Colon (tissue), 2 donors: Measurements from ENCODE around the gene NPHS2.

Experiments used
- FAIRE-seq: peaks from 2 replicates; lab custom pipeline; 2012; peaks lifted over from hg19 to GRCh38; lab: Jason Lieb, UNC
- donor health status: control.
- donor health status: control.

NPHS2 gene

DNA sequence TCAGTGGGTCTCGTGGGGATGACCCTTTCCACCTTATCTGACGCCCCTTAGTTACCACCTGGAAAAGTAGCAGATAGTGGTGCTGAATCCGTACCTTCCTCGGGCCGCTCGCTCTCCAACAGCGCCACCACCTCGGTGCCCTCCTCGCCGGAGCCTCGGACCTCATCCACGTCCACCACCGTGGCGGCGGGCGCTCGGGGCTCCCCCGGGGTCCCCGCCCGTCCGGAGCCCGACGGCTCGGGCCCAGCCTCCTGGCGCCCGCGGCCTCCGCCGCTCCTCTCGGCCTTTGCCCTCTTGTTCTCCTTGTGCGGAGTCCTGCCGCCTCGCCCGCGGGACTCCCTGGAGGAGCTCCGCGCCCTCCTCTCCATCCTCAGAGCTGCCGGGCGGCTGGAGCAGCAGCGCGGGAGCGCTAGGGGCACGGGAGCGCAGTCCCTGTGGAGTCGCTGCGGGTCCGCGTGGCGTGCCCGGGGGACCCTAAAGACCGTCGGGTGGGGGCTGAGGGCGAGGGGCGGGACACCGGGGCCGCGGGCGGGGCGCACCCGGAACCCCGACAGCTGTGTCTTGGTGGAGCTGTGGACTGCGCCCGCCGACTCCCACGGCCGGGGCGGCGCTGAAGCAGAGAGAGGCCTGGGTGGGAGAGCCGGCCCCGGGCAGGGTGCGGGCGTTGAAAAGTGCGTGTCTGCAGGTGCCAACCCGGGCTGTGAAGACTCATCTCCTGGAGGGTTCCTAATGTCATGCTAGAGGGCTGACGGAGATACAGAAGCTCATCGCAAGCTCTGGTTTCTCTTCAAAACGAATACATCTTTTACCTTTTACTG, at the start of gene NPHS2:
Gene NPHS2 (minus strand): TSS at position 452 of the 818 bp plus-strand sequence. CDS start 84 bp downstream, at position 368.
- FAIRE-seq = no peak

DNA sequence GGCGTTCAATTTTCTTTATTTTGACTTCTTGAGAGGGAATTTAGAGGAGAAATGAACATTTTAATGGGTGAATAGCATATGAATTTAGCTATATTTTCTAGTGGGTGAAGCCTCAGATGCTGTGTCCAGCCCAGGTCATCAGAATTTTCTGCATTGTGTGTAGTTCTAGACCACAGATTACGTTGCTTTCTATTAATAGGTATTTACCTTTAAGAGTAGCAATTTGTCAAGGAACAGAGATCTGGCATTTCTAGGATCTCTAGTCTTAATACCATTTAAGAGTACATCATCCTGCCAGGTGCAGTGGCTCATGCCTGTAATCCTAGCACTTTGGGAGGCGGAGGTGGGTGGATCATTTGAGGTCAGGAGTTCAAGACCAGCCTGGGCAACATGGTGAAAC, 36.6 kb upstream of the NPHS2 start:
- FAIRE-seq = no peak

DNA sequence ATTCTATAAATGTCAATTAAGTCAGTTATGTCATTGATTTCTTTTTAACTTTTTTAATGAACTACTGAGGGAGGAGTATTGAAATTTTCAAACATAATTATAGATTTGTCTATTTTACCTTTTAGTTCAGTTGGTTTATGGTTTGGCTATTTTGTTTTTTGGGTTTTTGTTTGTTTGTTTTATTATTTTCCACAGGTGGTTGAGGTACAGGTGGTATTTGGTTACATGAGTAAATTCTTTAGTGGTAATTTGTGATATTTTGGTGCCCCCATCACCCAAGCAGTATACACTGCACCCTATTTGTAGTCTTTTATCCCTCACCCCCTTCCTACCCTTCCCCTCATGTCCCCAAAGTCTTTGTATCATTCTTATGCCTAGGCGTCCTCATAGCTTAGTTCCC, 25.3 kb upstream of the NPHS2 start:
- FAIRE-seq = no peak

DNA sequence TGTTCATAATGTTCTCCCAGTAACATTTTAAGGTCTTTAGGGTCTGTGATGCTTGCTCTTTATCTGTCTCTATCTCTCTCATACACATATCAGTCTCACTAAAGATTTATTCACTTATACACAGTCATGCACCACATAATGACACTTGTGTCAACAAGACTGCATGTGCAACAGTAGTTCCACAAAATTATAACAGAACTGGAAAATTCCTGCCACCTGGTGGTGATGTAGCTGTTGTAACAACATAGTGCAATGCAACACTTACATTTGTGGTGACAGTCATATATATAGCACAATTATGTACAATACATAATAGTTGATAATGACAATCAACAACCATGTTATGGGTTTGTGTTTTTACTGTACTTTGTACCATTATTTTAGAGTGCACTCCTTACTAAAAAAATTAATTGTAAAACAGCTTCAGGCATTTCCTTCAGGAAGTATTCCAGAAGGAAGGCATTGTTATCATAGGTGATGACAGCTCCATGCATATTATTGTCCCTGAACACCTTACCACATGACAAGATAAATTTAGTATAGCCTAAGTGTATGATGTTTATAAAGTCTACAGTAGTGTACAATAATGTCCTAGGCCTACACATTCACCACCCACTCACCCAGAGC, 24.0 kb upstream of the NPHS2 start:
- no peak for FAIRE-seq

DNA sequence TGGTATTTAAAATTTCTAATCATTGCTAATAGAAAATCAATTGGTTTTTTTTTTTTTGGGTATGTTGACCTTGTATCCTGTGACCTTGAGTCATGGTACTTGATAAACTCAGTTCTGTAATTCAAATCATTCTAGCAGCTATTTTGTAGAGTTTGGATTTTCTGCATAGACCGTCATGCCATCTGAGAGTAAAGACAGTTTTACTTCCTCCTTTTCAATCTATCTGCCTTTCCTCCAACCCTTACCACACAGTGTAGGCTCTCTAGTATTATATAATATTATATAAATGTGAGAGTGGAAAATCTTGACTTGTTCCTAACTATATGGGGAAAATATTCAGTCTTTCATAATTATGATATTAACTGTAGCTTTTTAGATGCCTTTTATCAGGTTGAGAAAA, 22.9 kb upstream of the NPHS2 start:
- FAIRE-seq = no peak

DNA sequence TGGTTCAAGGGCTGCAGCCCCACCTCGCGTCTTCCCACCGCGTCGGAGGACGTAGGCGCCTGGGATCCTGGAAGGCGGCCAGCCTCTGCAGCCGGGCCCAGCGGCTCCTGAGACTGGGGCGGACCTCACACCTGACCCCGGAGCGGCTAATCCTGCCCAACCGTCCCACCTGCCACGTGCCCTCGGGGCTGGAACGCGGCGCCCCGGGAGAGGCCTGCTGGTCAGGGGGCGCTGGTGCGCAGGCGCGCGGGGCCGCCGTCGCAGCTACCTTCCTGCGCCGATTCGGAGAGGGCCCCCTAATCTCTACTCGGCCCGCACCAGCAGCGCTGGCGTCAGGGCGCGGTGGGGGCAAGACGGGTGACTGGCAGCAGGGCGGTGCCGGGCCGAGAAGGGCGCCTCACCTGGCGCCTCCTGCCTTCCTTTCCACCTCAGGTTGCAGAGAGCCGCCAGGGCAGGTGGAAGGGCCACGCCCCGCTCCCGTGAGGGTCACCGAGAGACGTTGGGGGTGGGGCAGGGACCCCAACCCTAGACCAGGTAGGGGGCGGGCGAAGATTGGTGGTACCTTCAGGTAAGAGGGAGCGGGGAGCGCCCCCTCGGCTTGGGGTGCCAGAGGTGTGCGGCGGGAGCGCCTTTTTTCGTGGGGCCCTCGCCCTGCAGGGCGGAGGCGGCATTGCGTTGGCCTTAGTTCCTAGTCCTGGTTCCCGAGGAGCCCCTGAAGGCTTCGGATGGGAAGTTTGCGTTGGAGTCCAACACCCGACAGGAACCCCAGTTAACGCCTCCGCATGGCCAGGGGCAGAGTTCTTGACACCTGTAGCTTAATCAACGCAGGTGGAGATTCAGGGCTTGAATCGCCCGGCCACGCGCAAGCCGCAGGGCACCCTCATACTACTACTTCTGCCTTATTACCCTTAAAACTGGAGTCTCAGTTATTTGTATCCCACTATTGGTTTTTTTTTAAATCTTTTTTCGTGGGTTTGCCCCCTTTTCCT, 16.1 kb upstream of the NPHS2 start, which contains the start of gene TDRD5:
Gene TDRD5 (plus strand): TSS at position 241 of the 989 bp plus-strand sequence. CDS start 784 bp downstream, outside the sequence.
- no peak for FAIRE-seq

DNA sequence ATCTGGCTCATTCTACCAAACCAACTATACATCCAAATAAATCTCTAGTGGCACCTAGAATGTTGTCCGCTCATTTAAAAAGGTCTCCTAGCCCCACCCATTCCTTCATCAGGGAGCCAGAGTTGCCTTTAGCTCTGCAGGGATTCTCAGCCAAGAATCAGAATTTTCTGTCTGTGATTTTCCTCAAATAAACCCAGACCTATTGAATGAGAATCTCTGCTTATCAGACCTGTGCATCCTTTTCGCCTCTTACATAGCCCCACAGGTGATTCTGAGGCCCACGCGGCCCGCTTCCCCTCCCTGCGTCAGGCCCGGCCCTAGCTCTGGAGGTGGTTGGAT, 15.5 kb upstream of the NPHS2 start:
- FAIRE-seq = no peak

DNA sequence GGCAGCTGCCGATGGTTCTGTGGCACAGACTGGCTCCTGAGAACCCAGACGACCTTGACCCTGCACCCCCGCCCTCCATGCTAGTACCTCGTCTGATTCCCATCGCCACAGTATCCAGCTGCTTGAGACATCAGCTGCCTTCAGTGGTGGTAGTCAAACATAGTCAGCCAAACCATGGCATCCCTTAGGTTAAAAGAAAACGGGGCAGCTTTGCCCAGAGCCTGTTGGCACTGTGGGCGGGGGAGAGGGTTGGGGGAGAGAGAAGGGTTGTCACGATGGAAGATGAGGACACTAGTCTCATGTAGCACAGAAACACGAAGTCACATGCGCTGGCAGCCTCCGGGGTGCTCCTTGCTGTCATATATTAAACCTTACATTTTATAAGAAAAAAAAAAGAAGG, 14.9 kb upstream of the NPHS2 start:
- FAIRE-seq = no peak

DNA sequence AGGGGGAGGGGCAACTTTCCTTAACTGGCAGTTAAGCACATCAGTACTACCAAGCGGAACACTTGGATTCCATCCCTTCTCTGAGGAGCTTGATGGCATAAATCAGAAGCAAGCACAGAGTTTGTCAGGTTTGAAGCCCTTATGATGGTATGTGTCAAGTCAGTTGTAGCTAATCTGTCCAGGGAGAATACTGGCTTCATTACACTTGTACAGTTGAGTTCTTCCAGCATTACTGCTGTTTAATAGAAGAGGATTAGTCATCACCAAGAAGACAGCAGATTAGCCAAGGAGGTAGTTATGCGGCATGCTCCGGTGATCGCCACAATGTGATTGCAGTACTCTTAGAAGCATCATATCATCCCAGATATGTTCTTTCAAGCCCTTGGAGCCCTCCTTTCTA, 13.8 kb upstream of the NPHS2 start:
- FAIRE-seq = no peak

DNA sequence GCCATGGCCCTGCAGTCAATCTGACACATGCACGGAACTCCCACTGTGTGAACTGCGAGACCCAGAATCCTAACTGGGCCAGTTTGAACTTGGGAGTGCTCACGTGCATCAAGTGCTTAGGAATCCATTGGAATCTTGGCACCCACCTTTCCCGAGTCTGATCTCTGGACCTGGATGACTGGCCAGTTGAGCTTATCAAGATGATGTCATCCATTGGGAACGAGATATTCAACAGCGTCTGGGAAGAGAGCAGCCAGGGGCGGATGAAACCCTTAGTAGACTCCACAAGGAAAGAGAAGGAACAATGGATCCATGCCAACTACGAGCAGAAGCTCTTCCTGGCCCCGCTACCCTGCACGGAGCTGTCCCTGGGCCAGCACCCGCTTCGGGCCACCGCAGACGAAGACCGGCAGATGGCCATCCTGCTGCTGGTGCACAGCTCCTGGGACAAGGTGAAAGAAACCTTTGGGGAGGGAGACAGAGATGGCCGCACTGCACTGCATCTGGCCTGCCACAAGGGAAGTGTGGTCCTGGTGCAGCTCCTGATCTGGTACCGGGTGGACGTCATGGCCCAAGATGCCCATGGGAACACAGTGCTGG, 12.8 kb upstream of the NPHS2 start:
- FAIRE-seq = no peak

DNA sequence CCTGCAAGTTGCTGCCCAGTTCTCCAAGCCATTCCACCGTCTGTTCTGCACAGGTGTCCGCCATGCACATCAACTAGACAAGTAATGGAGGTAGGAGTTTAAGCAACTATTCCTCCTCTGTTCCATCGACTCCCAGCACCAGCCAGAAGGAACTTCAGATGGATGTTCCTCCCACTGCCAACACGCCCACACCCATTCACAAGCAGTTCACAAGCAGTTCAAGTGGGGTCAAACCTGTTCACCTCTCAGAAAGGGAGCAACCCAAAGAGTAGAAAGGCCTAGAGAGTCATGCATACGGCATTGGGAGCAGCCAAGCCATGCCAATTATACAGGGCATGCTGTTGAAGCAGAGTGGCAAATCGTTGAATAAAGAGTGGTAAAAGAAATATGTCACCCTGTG, 11.6 kb upstream of the NPHS2 start:
- FAIRE-seq = no peak

DNA sequence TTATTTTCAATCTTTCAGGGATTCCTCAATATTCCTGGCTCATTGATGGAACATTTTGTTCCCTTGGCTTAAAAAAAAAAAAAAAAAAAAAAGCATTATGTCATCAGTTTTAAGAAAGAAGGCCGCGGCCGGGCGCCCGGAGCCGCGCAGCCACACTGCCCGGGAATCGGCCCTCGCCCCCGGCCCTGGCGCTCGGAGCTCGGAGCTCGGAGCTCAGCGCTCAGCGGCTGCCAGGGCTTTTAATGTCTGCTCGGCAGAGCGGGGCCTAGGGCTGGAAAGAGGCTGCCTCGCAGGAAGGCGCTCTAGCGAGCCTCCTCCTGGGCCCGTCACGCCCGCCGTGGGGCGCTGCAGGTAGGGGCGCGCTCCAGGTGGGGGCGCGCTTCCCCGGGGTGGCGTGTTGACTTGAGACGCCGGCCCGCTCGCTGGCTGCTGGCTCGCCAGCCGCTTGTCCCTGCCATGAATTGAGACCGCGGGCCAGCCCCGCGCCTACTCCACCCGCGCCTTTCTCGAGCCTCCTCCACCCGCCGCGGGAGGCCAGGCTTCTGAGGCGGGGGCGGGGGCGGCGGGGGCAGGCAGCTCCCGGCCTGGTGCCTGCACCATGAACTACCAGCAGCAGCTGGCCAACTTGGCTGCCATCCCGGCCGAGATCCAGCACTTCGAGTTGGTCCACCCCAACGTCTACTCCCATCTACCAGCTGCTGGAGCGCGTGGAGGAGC, 10.5 kb upstream of the NPHS2 start:
- no peak for FAIRE-seq

DNA sequence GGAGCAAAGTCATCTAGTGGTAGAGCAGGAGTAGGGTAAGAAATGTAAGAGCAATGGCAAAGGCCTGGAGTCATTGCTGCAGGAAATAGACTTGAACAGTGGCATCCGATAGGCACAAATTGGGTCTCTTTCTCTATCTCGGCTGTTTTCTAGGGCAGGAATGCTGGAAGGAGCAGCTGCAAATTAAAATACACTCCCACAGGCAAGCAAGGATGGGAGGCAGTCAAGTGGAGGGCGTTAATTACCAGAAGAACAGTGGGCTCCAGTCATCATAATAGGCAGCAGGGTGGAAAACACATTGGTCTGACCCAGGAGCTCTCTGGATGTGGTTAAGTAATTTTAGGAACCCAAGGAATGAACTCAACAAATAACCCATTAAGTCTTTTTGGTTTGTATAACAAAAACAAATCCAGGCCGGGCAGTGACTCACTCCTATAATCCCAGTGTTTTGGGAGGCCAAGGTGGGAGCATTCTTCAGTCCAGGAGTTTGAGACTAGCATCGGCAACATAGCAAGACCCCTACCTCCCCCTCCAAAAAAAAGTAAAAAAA, 8.1 kb upstream of the NPHS2 start:
- no peak for FAIRE-seq

DNA sequence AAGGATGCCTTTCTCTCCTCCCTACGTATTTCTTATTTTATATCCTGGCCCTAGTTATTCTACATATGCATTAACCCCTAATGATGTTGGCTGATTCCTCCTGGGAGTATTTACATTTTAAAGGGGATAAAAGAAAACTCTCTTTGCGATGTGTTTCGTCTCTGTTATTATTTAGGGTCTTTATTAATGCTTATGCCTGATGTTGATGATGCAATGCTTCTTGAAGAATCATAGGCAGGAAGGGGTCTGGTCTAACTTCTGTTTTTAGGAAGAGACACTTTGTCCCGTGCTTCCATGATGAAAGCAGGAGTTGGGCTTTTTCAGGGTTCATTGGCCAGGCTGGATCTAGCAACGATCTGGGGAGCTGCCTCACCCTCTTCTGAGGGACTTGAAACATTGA, 761 bp upstream of the NPHS2 start:
- no peak for FAIRE-seq

DNA sequence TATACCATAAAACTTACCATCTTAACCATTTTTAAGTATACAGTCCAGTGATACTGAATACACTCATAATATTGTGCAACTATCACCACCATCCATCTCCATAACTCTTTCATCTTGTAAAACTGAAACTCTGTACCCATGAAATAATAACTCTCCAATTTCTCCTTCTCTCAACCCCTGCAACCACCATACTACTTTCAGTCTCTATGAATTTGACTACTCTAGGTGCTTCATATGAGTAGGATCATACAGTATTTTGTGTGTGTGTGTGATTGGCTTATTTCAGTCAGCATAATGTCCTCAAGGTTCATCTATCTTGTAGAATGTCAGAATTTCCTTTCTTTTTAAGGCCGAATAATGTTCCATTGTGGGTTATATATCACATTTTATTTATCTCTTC, 17.7 kb downstream of the NPHS2 start:
- no peak for FAIRE-seq

DNA sequence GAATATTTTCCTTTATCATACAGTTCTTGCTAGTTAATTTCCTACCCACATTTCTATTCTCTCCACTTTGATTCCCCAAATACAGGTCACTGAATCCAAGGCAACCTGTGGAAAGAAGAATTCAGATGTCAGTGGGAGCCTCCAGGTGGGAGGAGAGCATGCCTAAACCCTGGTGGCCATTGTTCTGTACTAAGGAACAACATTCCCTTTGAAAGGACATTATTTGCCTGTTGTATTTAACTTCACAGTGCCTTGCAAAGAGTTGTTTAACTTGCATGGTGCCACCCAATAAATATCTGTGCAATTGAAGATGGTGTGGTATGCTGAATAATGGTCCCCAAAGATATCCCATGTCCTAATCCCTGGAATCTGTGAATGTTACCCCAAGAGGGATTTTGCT, 21.3 kb downstream of the NPHS2 start:
- FAIRE-seq = no peak

DNA sequence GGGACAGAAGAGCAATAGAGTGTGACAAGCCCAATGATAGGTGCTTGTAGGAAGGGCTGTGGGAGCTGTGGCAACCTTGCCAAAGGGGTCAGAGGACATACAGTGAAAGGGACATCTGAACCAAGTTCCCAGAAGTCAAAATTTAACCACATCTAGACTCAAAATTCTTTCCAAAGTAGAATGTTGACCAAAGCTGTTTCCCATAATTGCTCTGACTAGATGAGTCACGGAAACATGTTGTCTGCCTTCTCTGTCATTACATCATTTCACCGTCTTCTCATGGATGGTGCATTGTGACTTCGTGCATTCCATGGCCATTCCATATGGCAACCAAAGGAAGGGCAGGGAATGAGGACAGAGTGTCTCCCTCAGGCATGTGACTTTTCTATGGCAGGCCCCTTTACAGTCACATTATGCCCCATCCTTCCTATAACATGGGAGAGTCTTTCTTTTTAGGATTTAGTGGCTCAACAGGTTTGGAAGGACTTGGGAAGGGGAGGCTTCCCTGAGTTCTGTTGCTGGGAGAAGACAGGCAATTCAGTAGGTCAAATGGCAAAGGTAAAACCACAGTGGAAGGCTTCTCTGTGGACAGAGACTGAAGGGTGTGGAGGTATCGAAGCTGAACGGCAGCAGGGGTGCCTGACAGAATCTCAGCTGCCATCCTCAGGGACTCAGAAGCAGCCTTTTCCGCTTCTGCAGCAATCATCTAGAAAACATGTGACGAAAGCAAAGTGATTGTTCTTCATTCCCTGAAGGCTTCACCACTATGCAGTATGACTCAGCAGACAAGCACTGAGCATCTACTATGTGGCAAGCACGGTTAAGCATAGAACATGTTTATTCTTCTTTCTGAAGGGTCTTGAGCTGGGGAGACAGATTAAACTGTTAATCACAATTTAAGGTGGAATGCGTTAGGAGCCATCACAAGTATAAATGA, 24.7 kb downstream of the NPHS2 start:
- no peak for FAIRE-seq

DNA sequence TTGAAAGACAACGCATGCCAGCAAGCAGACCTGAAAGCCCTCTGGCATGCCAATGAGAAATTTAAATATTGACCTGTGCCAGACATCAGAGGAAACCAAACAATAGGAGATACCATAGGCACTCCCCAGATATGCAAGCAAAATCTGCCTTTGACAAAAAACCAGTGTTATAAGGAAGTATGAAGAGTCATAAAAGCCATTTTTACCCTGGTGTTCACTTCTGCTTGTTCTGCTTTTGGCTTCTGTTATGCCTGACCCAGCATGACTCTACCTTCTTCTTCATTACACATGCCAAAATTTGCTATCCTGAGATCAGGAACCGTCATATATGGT, 26.4 kb downstream of the NPHS2 start:
- no peak for FAIRE-seq

DNA sequence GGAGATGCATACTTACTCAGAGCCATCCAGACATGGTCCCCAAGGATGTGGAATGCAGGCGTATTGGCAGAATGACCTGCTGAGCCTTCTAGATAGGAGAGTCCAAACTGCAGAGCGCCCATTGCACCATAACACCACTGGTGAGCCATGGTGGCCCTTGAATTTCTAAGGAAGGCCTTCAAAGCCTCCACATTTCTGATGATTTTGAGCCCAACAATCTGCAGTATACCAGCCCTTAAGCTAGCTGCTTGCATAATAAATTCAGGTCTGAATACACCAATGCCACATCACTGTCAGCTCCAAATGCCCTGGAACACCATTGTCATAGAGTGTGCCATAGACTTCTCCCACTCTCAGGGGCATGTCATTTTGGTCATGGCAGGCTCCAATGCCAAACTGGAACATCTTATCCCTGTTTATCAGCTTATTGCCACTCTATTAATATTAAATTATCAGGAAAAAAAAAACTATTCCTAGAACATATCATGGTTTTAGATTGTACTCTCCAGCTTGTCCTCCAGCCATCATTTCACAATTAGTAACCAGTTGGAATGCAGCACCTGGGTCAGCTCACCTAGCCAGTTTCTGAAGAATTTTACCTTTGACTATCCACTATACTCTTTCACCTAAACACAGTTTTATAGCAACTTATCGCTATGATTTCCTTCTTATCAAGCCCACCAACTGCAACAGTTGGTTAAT, 26.9 kb downstream of the NPHS2 start:
- no peak for FAIRE-seq
